Pons (tissue), 1 donor: ENCODE results near the gene TEX13A.
A peak's percentile ranks its signal among the peaks of the same experiment; 100 is the strongest.
"Not testable (repeated sequence)": the region's sequence is repeated elsewhere in the genome, so short reads cannot be mapped to it uniquely, and the experiment has no call there.

Experiments
- DNase-seq: peaks from one replicate; pipeline ENCODE4 v3.0.0-alpha.2; 2016; ENCODE audit warnings: low spot score

The TEX13A gene

GRCh38 chrX:105220636-105221035 lies at the start of gene TEX13A:
TEX13A (minus strand) TSS chrX:105220694; CDS start chrX:105220397, 297 bp downstream.
- no peak for DNase-seq

- no peak for DNase-seq
Observed at GRCh38 chrX:105269386-105269785, 48.9 kb upstream of the TEX13A start.

- no peak for DNase-seq
Observed at GRCh38 chrX:105267167-105267566, 46.7 kb upstream of the TEX13A start.

GRCh38 chrX:105266456-105266855 lies 46.0 kb upstream of the TEX13A start:
- DNase-seq: no peak

- DNase-seq: no peak
Observed at GRCh38 chrX:105265093-105265492, 44.6 kb upstream of the TEX13A start.

GRCh38 chrX:105263801-105264200 lies 43.3 kb upstream of the TEX13A start:
- no peak for DNase-seq

GRCh38 chrX:105263171-105263570 lies 42.7 kb upstream of the TEX13A start:
- no peak for DNase-seq

- DNase-seq: no peak
Observed at GRCh38 chrX:105260291-105261043, 40.0 kb upstream of the TEX13A start.

- DNase-seq: no peak
Observed at GRCh38 chrX:105241056-105241455, 20.6 kb upstream of the TEX13A start.

- not testable (repeated sequence) for DNase-seq
Observed at GRCh38 chrX:105237407-105237806, 16.9 kb upstream of the TEX13A start.

- DNase-seq: no peak
Observed at GRCh38 chrX:105229146-105229545, 8.7 kb upstream of the TEX13A start.

GRCh38 chrX:105228602-105229001 lies 8.1 kb upstream of the TEX13A start:
- DNase-seq: no peak

- DNase-seq: no peak
Observed at GRCh38 chrX:105226499-105226898, 6.0 kb upstream of the TEX13A start.

- no peak for DNase-seq
Observed at GRCh38 chrX:105221374-105221773, 880 bp upstream of the TEX13A start.

- no peak for DNase-seq
Observed at GRCh38 chrX:105219454-105220401, 766 bp downstream of the TEX13A start.

- DNase-seq: no peak
Observed at GRCh38 chrX:105211066-105211575, 9.4 kb downstream of the TEX13A start.

GRCh38 chrX:105210258-105210657 lies 10.2 kb downstream of the TEX13A start:
- DNase-seq: no peak

GRCh38 chrX:105209406-105209805 lies 11.1 kb downstream of the TEX13A start:
- DNase-seq: no peak

- no peak for DNase-seq
Observed at GRCh38 chrX:105191878-105192277, 28.6 kb downstream of the TEX13A start.

- DNase-seq: peak; percentile 14
Observed at GRCh38 chrX:105190252-105190853, 30.1 kb downstream of the TEX13A start.

- DNase-seq: no peak
Observed at GRCh38 chrX:105189093-105189492, 31.4 kb downstream of the TEX13A start.

GRCh38 chrX:105179644-105180043 lies 40.9 kb downstream of the TEX13A start:
- no peak for DNase-seq
